HepG2 (cell line): Measurements from ENCODE around the gene CDH22. TPM values are rescaled to one million over a fixed set of nuclear protein-coding genes. Genes with fewer than 3 reads are reported as not detected.

Source experiments
- ATAC-seq: fragments of 200-7000 bp; cut with Tn5 transposase; 3 replicates; pipeline ENCODE4 v1.9.1; 2020; ENCODE audit warnings: mild to moderate bottlenecking, moderate library complexity
- BruUV-seq: library from RNA; stranded (reverse); fragments of 400-500 nt; replicated peaks from 2 replicates; lab custom pipeline; 2021; lab: Mats Ljungman, UMichigan
- CTCF ChIA-PET: fragments of 300-600 bp; formaldehyde crosslinking; extraction: SDS; loops from one replicate; lab custom pipeline; 2021; ENCODE audit warnings: low total read pairs, inconsistent platforms, low intra/inter-chr PET ratio; lab: Yijun Ruan, JAX
- POLR2A ChIA-PET: fragments of 350-600 bp; sonication (Branson Sonifier 250); formaldehyde crosslinking; loops from one replicate; lab custom pipeline; 2020; ENCODE audit warnings: antibody characterized with exemption, inconsistent platforms; lab: Yijun Ruan, JAX
- DNase-seq: peaks from one replicate; pipeline ENCODE4 v3.0.0-alpha.2; 2015; ENCODE audit warnings: low spot score
- FAIRE-seq: peaks from 3 replicates; lab custom pipeline; 2011; peaks lifted over from hg19 to GRCh38; lab: Jason Lieb, UNC
- H2AFZ ChIP-seq: one replicate; pipeline ENCODE4 v1.6.1; 2011; ENCODE audit warnings: low read length, inconsistent platforms
- H3K27ac ChIP-seq: fragments of 300-600 bp; 3 replicates; pipeline ENCODE4 v1.8.0; 2011; ENCODE audit warnings: mixed run types, mild to moderate bottlenecking, mixed read lengths, low read length, inconsistent platforms; ENCODE audit not compliant: insufficient read depth; ENCODE audit errors: extremely low read length
- H3K27me3 ChIP-seq, 2 experiments: fragments of 200-600 bp in 1 of 2; 2 replicates in 1 of 2; 3 replicates in 1 of 2; pipeline versions ENCODE4 v1.6.0 to v1.8.0; 2011; ENCODE audit warnings: low read length in 2 of 2, mild to moderate bottlenecking in 2 of 2, moderate library complexity in 2 of 2, inconsistent platforms in 1 of 2; ENCODE audit not compliant: insufficient read depth in 2 of 2, control insufficient read depth in 1 of 2
- H3K36me3 ChIP-seq, 2 experiments: fragments of 200-600 bp in 1 of 2; replicated peaks in 1 of 2; 2 replicates in 1 of 2; 3 replicates in 1 of 2; pipeline versions ENCODE4 v1.5.1 to v1.8.0; 2011; ENCODE audit warnings: low read length in 2 of 2, inconsistent platforms in 1 of 2; ENCODE audit not compliant: insufficient read depth in 2 of 2, control insufficient read depth in 1 of 2
- H3K4me1 ChIP-seq: 2 replicates; pipeline ENCODE4 v1.5.1; 2012; ENCODE audit warnings: low read length, inconsistent platforms; ENCODE audit not compliant: insufficient read depth
- H3K4me2 ChIP-seq: 2 replicates; pipeline ENCODE4 v1.6.0; 2011; ENCODE audit warnings: low read depth, low read length, inconsistent platforms
- H3K4me3 ChIP-seq, 3 experiments: fragments of 200-600 bp in 1 of 3; sonication (generic), shearing (Covaris generic) in 1 of 3; replicated peaks in 1 of 3; 2 replicates each; pipeline ENCODE4 v1.5.1; 2011 to 2016; ENCODE audit warnings: low read length in 3 of 3, inconsistent platforms in 2 of 3, low read depth in 2 of 3, mild to moderate bottlenecking in 2 of 3, control low read depth in 1 of 3, mixed read lengths in 1 of 3; ENCODE audit not compliant: insufficient read depth in 1 of 3
- H3K79me2 ChIP-seq: one replicate; pipeline ENCODE4 v1.6.1; 2011; ENCODE audit warnings: low read length, inconsistent platforms; ENCODE audit not compliant: insufficient read depth
- H3K9ac ChIP-seq: 2 replicates; pipeline ENCODE4 v1.6.0; 2011; ENCODE audit warnings: mild to moderate bottlenecking, low read depth, low read length, inconsistent platforms; ENCODE audit not compliant: insufficient read depth
- H3K9me3 ChIP-seq: 2 replicates; pipeline ENCODE4 v1.5.1; 2012; ENCODE audit warnings: mild to moderate bottlenecking, low read length
- H4K20me1 ChIP-seq: 2 replicates; pipeline ENCODE4 v1.6.0; 2011; ENCODE audit warnings: inconsistent platforms, mild to moderate bottlenecking, low read length, moderate library complexity; ENCODE audit not compliant: insufficient read depth
- GTF2F1 ChIP-seq: fragments of 150-350 bp; IDR thresholded peaks from 2 replicates; pipeline ENCODE4 v1.6.1; 2014; ENCODE audit warnings: low read length
- ISL2 ChIP-seq: sonication (generic); formaldehyde crosslinking; IDR thresholded peaks from 2 replicates; pipeline ENCODE4 v1.5.0; 2020; ENCODE audit warnings: missing genetic modification reagents
- KAT2B ChIP-seq: fragments of 150-350 bp; IDR thresholded peaks from 2 replicates; pipeline ENCODE4 v1.6.1; 2014; ENCODE audit warnings: low read depth, low read length, borderline replicate concordance
- MED8 ChIP-seq: sonication (generic); formaldehyde crosslinking; IDR thresholded peaks from 2 replicates; pipeline ENCODE4 v1.8.1; 2023; ENCODE audit warnings: mild to moderate bottlenecking, missing genetic modification reagents; ENCODE audit not compliant: insufficient replicate concordance
- MIER3 ChIP-seq: IDR thresholded peaks from 2 replicates; pipeline ENCODE4 v1.6.1; 2016; ENCODE audit warnings: missing compliant biosample characterization, borderline replicate concordance
- MYC ChIP-seq: sonication (generic); formaldehyde crosslinking; IDR thresholded peaks from 2 replicates; pipeline ENCODE4 v1.9.0; 2021; ENCODE audit warnings: missing genetic modification reagents, borderline replicate concordance
- POLR2G ChIP-seq: fragments of 200-400 bp; formaldehyde crosslinking; IDR thresholded peaks from 2 replicates; pipeline ENCODE4 v1.6.1; 2018; ENCODE audit warnings: mild to moderate bottlenecking, low read depth, low read length, moderate library complexity
- RARG ChIP-seq: sonication (generic); formaldehyde crosslinking; IDR thresholded peaks from 2 replicates; pipeline ENCODE4 v1.4.0; 2020; ENCODE audit warnings: low read depth, mild to moderate bottlenecking, missing genetic modification reagents
- TBX2 ChIP-seq: sonication (generic); formaldehyde crosslinking; IDR thresholded peaks from 2 replicates; pipeline ENCODE4 v1.5.0; 2020; ENCODE audit warnings: missing genetic modification reagents, mild to moderate bottlenecking, borderline replicate concordance
- ZNF17 ChIP-seq: sonication (generic); formaldehyde crosslinking; IDR thresholded peaks from 2 replicates; pipeline ENCODE4 v1.5.0; 2020; ENCODE audit warnings: mild to moderate bottlenecking, missing genetic modification reagents
- ZNF280B ChIP-seq: sonication (generic); formaldehyde crosslinking; IDR thresholded peaks from 2 replicates; pipeline ENCODE4 v1.5.0; 2020; ENCODE audit warnings: missing genetic modification reagents, mild to moderate bottlenecking, borderline replicate concordance
- ZNF550 ChIP-seq: sonication (generic); formaldehyde crosslinking; IDR thresholded peaks from 2 replicates; pipeline ENCODE4 v1.4.0; 2020; ENCODE audit warnings: mild to moderate bottlenecking, missing genetic modification reagents, borderline replicate concordance
- ZNF7 ChIP-seq: IDR thresholded peaks from 2 replicates; pipeline ENCODE4 v1.6.1; 2016; ENCODE audit warnings: missing biosample characterization, missing genetic modification reagents
- ZNF768 ChIP-seq: sonication (generic); formaldehyde crosslinking; IDR thresholded peaks from 2 replicates; pipeline ENCODE4 v1.4.0; 2020; ENCODE audit warnings: missing genetic modification reagents
- ZNF775 ChIP-seq: sonication (generic); formaldehyde crosslinking; IDR thresholded peaks from 2 replicates; pipeline ENCODE4 v1.4.0; 2020; ENCODE audit warnings: missing genetic modification reagents, mild to moderate bottlenecking, moderate library complexity, borderline replicate concordance
- WGBS: methylation state at CpG from one replicate; pipeline ENCODE4 v1.1.6; 2017; ENCODE audit warnings: low lambda C conversion rate; 5-methylcytosine and 5-hydroxymethylcytosine counted together
- in situ Hi-C: cut with HindIII; loops from 2 replicates; pipeline ENCODE4 v1.10.0; 2017; ENCODE audit warnings: low pct_unique_long_range_greater_than_20kb; ENCODE audit not compliant: extremely low pct_ligation_motif_present
- intact Hi-C: fragments of 100-400 bp; cut with micrococcal nuclease; formaldehyde crosslinking; loops from one replicate; pipeline ENCODE4 v1.10.0; 2022; ENCODE audit not compliant: unreplicated experiment
- polyA plus RNA-seq, 8 experiments: library from polyadenylated mRNA; depleted of rRNA in 3 of 8; stranded (reverse) in 7 of 8; unstranded in 1 of 8; fragments of >200 nt; fragmentation: Illumina TruSeq in 4 of 8; extraction: Trizol in 4 of 8; gene quantifications; 2 replicates each; pipeline versions ENCODE4 v1.2.1 to v1.2.3, GENCODE V29; 2011 to 2016; ENCODE audit warnings: low read depth in 4 of 8, missing spikeins in 1 of 8, mixed read lengths in 1 of 8; ENCODE audit not compliant: insufficient read depth in 1 of 8
- total RNA-seq, 5 experiments: library from RNA; depleted of rRNA; stranded (reverse); fragments of >200 nt; fragmentation: Illumina TruSeq; extraction: Trizol; gene quantifications; 2 replicates each; pipeline ENCODE4 v1.2.3, GENCODE V29; 2016; ENCODE audit warnings: low read depth in 1 of 5
- TF ChIP-seq, protein P1 (sequence below): sonication (generic); formaldehyde crosslinking; IDR thresholded peaks from 2 replicates; pipeline ENCODE4 v1.5.0; 2020; ENCODE audit warnings: missing genetic modification reagents
- TF ChIP-seq, protein P2 (sequence below): sonication (generic); formaldehyde crosslinking; IDR thresholded peaks from 2 replicates; pipeline ENCODE4 v1.4.0; 2020; ENCODE audit warnings: low read depth, mild to moderate bottlenecking, missing genetic modification reagents
- TF ChIP-seq, protein P3 (sequence below): sonication (generic); formaldehyde crosslinking; IDR thresholded peaks from 2 replicates; pipeline ENCODE4 v1.8.1; 2023; ENCODE audit warnings: missing genetic modification reagents, mild to moderate bottlenecking, borderline replicate concordance
- TF ChIP-seq, protein P4 (sequence below): IDR thresholded peaks from 2 replicates; pipeline ENCODE4 v1.6.1; 2012; ENCODE audit warnings: inconsistent platforms

Gene CDH22
- total and polyA plus RNA-seq, 2 of the 13 experiments (the other 11 are each of a cell fraction or from before 2014, with no cell fraction given) = not detected

DNA sequence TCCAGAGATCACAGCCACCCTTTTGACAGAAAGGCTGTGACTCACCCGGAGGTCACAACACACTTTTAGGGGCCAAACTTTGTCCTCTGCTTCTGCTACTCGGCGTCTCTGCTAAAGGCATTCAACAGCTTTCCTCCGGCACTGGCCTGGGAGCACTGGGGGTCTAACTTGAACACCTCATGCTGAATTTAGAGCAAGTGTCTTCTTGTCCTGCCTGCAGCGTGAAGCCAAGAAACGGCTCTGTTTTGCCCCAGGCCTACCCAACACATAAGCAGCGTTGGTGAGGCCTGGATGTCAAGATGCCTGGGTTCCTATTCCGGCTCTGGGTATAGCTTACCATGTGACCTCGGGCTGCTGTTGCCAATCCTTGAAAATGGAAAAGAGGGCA, 2.3 kb downstream of the CDH22 start (continued):
- TF ChIP-seq ZNF280B (CRISPR knock-in tag) (no peak), GTF2F1 (no peak), ZNF17 (CRISPR knock-in tag) (no peak), ZNF550 (CRISPR knock-in tag) (no peak)

GRCh38 chr20:46305331-46305972, 2.8 kb downstream of the CDH22 start:
- ATAC-seq (no peak), FAIRE-seq (no peak), DNase-seq (no peak)
- BruUV-seq = no TSS peak
- no peak overlapping the region for H2AFZ ChIP-seq
- in situ Hi-C loops = no loop called here
- no peak overlapping the region for H3K27ac ChIP-seq
- no peaks in the 10 kb centered on the region for H3K9me3 ChIP-seq
- peaks cover 8% of the 10 kb centered on the region; the same call in 1 of the 2 replicates for H4K20me1 ChIP-seq
- no peaks in the 10 kb centered on the region for H3K4me1 ChIP-seq
- intact Hi-C loops = no loop called here
- ChIA-PET CTCF (interaction anchor here (1.2 kb wide), 1 partner anchor 19 kb away, joined by 3 read pairs; no protein-coding TSS in a partner anchor), POLR2A (no interaction called here)
- no peak overlapping the region for H3K4me2 ChIP-seq
- WGBS = 3% methylated on average over 12 of the region's 12 CpGs
- no peak overlapping the region for H3K4me3 ChIP-seq
- peaks cover 41 to 80% of the 10 kb centered on the region in 2 experiments for H3K27me3 ChIP-seq
- no peaks in the 10 kb centered on the region for H3K79me2 ChIP-seq
- H3K36me3 ChIP-seq = no peaks in the 10 kb centered on the region
- H3K9ac ChIP-seq = no peak overlapping the region
- no peak for TF ChIP-seq MYC (CRISPR knock-in tag)
- TF ChIP-seq MIER3 = no peak
- TF ChIP-seq, protein P1, sequence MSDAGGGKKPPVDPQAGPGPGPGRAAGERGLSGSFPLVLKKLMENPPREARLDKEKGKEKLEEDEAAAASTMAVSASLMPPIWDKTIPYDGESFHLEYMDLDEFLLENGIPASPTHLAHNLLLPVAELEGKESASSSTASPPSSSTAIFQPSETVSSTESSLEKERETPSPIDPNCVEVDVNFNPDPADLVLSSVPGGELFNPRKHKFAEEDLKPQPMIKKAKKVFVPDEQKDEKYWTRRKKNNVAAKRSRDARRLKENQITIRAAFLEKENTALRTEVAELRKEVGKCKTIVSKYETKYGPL (CRISPR knock-in tag) = no peak
- TF ChIP-seq, protein P2, sequence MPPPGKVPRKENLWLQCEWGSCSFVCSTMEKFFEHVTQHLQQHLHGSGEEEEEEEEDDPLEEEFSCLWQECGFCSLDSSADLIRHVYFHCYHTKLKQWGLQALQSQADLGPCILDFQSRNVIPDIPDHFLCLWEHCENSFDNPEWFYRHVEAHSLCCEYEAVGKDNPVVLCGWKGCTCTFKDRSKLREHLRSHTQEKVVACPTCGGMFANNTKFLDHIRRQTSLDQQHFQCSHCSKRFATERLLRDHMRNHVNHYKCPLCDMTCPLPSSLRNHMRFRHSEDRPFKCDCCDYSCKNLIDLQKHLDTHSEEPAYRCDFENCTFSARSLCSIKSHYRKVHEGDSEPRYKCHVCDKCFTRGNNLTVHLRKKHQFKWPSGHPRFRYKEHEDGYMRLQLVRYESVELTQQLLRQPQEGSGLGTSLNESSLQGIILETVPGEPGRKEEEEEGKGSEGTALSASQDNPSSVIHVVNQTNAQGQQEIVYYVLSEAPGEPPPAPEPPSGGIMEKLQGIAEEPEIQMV (CRISPR knock-in tag) = no peak
- TF ChIP-seq RARG (CRISPR knock-in tag) = no peak
- TF ChIP-seq ISL2 (CRISPR knock-in tag) = no peak
- TF ChIP-seq POLR2G = no peak
- TF ChIP-seq, protein P3, sequence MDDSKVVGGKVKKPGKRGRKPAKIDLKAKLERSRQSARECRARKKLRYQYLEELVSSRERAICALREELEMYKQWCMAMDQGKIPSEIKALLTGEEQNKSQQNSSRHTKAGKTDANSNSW (CRISPR knock-in tag) = no peak
- TF ChIP-seq ZNF775 (CRISPR knock-in tag) = no peak
- no peak for TF ChIP-seq ZNF7
- TF ChIP-seq KAT2B = no peak
- no peak for TF ChIP-seq MED8 (CRISPR knock-in tag)
- TF ChIP-seq TBX2 = no peak
- TF ChIP-seq ZNF768 = no peak
- TF ChIP-seq, protein P4, sequence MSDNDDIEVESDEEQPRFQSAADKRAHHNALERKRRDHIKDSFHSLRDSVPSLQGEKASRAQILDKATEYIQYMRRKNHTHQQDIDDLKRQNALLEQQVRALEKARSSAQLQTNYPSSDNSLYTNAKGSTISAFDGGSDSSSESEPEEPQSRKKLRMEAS = no peak
